H9 (cell line): ENCODE results near the gene NT5DC2. TPM values are rescaled to one million over a fixed set of nuclear protein-coding genes. Genes with fewer than 3 reads are reported as not detected.

ENCODE experiments used
- DNase-seq: peaks from one replicate; pipeline ENCODE4 v3.0.0-alpha.2; 2017
- H2AFZ ChIP-seq: one replicate; pipeline ENCODE4 v1.6.1; 2013; ENCODE audit warnings: mild to moderate bottlenecking, low read length, control low read depth, moderate library complexity
- H2AK5ac ChIP-seq: 2 replicates; pipeline ENCODE4 v1.6.1; 2013; ENCODE audit warnings: low read length, control low read depth, mixed read lengths; ENCODE audit not compliant: insufficient read length
- H2BK120ac ChIP-seq: one replicate; pipeline ENCODE4 v1.6.1; 2013; ENCODE audit warnings: low read depth, mild to moderate bottlenecking, low read length, control low read depth, inconsistent platforms; ENCODE audit not compliant: poor library complexity, severe bottlenecking
- H2BK12ac ChIP-seq: 2 replicates; pipeline ENCODE4 v1.6.1; 2013; ENCODE audit warnings: low read length, control low read depth, mixed read lengths, low read depth; ENCODE audit not compliant: insufficient read length
- H2BK15ac ChIP-seq: 2 replicates; pipeline ENCODE4 v1.6.1; 2013; ENCODE audit warnings: low read depth, low read length, control low read depth
- H2BK20ac ChIP-seq: one replicate; pipeline ENCODE4 v1.6.1; 2013; ENCODE audit warnings: low read depth, mild to moderate bottlenecking, low read length, control low read depth, inconsistent platforms; ENCODE audit not compliant: poor library complexity, severe bottlenecking
- H2BK5ac ChIP-seq: 2 replicates; pipeline ENCODE4 v1.6.1; 2013; ENCODE audit warnings: low read length, control low read depth, mixed read lengths; ENCODE audit not compliant: insufficient read length
- H3K14ac ChIP-seq: 2 replicates; pipeline ENCODE4 v1.6.1; 2013; ENCODE audit warnings: low read length, control low read depth; ENCODE audit not compliant: insufficient read depth
- H3K18ac ChIP-seq: 2 replicates; pipeline ENCODE4 v1.6.1; 2013; ENCODE audit warnings: low read depth, mild to moderate bottlenecking, mixed read lengths, low read length, control low read depth; ENCODE audit not compliant: insufficient read length
- H3K23ac ChIP-seq: 2 replicates; pipeline ENCODE4 v1.6.1; 2013; ENCODE audit warnings: low read length, control low read depth, mixed read lengths, low read depth; ENCODE audit not compliant: insufficient read length
- H3K23me2 ChIP-seq: 2 replicates; pipeline ENCODE4 v1.6.1; 2013; ENCODE audit warnings: low read depth, mild to moderate bottlenecking, mixed read lengths, low read length, control low read depth; ENCODE audit not compliant: insufficient read length, poor library complexity, severe bottlenecking
- H3K27ac ChIP-seq: 2 replicates; pipeline ENCODE4 v1.5.1; 2013; ENCODE audit warnings: low read length, control low read depth, mixed read lengths, low read depth; ENCODE audit not compliant: insufficient read length
- H3K27me3 ChIP-seq: 2 replicates; pipeline ENCODE4 v1.6.1; 2013; ENCODE audit warnings: low read length, control low read depth, inconsistent platforms; ENCODE audit not compliant: insufficient read depth
- H3K4ac ChIP-seq: 2 replicates; pipeline ENCODE4 v1.6.1; 2013; ENCODE audit warnings: low read depth, mild to moderate bottlenecking, control low read depth, inconsistent platforms, low read length, moderate library complexity
- H3K4me1 ChIP-seq: 2 replicates; pipeline ENCODE4 v1.6.1; 2013; ENCODE audit warnings: low read length, control low read depth, inconsistent platforms; ENCODE audit not compliant: insufficient read depth
- H3K4me2 ChIP-seq: 2 replicates; pipeline ENCODE4 v1.6.1; 2013; ENCODE audit warnings: low read length, control low read depth, mixed read lengths; ENCODE audit not compliant: insufficient read length, insufficient read depth
- H3K56ac ChIP-seq: 2 replicates; pipeline ENCODE4 v1.6.1; 2013; ENCODE audit warnings: low read depth, mild to moderate bottlenecking, mixed read lengths, low read length, control low read depth; ENCODE audit not compliant: insufficient read length
- H3K79me1 ChIP-seq: 2 replicates; pipeline ENCODE4 v1.6.1; 2013; ENCODE audit warnings: low read depth, mild to moderate bottlenecking, moderate library complexity, low read length, control low read depth, inconsistent platforms; ENCODE audit not compliant: insufficient read depth, poor library complexity, severe bottlenecking
- H3K79me2 ChIP-seq: 2 replicates; pipeline ENCODE4 v1.6.1; 2013; ENCODE audit warnings: low read length, control low read depth, inconsistent platforms; ENCODE audit not compliant: insufficient read depth
- H3K9ac ChIP-seq: 2 replicates; pipeline ENCODE4 v1.6.1; 2013; ENCODE audit warnings: low read length, control low read depth, mixed read lengths; ENCODE audit not compliant: insufficient read length; ENCODE audit errors: extremely low read depth
- H3K9me3 ChIP-seq: one replicate; pipeline ENCODE4 v1.6.1; 2013; ENCODE audit warnings: low read depth, low read length, inconsistent platforms; ENCODE audit not compliant: control insufficient read depth
- H3T11ph ChIP-seq: one replicate; pipeline ENCODE4 v1.6.1; 2013; ENCODE audit warnings: mild to moderate bottlenecking, low read length, control low read depth, inconsistent platforms
- H4K20me1 ChIP-seq: one replicate; pipeline ENCODE4 v1.6.1; 2013; ENCODE audit not compliant: control insufficient read depth, insufficient read length, insufficient read depth
- H4K5ac ChIP-seq: 2 replicates; pipeline ENCODE4 v1.6.1; 2013; ENCODE audit warnings: low read depth, mild to moderate bottlenecking, mixed read lengths, low read length, control low read depth; ENCODE audit not compliant: insufficient read length
- H4K8ac ChIP-seq: replicated peaks from 2 replicates; pipeline ENCODE4 v1.6.1; 2013; ENCODE audit warnings: low read length, control low read depth, mixed read lengths, low read depth; ENCODE audit not compliant: insufficient read length
- H4K91ac ChIP-seq: 2 replicates; pipeline ENCODE4 v1.6.1; 2013; ENCODE audit warnings: low read depth, mild to moderate bottlenecking, moderate library complexity, mixed read lengths, low read length, control low read depth; ENCODE audit not compliant: insufficient read length
- H3K27ac Mint-ChIP-seq, 3 experiments: 2 replicates in 2 of 3; 3 replicates in 1 of 3; pipeline ENCODE4 v1.8.0; 2020 to 2021; ENCODE audit warnings: mixed read lengths in 3 of 3, mild to moderate bottlenecking in 1 of 3, moderate library complexity in 1 of 3
- H3K27me3 Mint-ChIP-seq: 2 replicates; pipeline ENCODE4 v1.8.0; 2021; ENCODE audit warnings: low read depth, mild to moderate bottlenecking, moderate library complexity, mixed read lengths
- H3K36me3 Mint-ChIP-seq, 3 experiments: 2 replicates in 2 of 3; 3 replicates in 1 of 3; pipeline ENCODE4 v1.8.0; 2020 to 2021; ENCODE audit warnings: low read depth in 3 of 3, mixed read lengths in 3 of 3; ENCODE audit not compliant: insufficient read depth in 1 of 3
- H3K4me1 Mint-ChIP-seq, 2 experiments: 2 replicates each; pipeline ENCODE4 v1.8.0; 2020; ENCODE audit warnings: mixed read lengths in 2 of 2
- H3K4me3 Mint-ChIP-seq, 2 experiments: 2 replicates in 1 of 2; 3 replicates in 1 of 2; pipeline ENCODE4 v1.8.0; 2020 to 2021; ENCODE audit warnings: mild to moderate bottlenecking in 2 of 2, mixed read lengths in 2 of 2, moderate library complexity in 1 of 2
- H3K9me3 Mint-ChIP-seq, 2 experiments: 2 replicates in 1 of 2; 3 replicates in 1 of 2; pipeline ENCODE4 v1.8.0; 2020; ENCODE audit warnings: mild to moderate bottlenecking in 2 of 2, mixed read lengths in 2 of 2, moderate library complexity in 1 of 2
- CTCF ChIP-seq: fragments of 200-600 bp; sonication (generic); conservative IDR thresholded peaks from 3 replicates; pipeline ENCODE4 v1.8.0; 2021; ENCODE audit warnings: antibody characterized with exemption, mild to moderate bottlenecking
- WGBS: extraction: QIAGEN DNeasy Blood & Tissue Kit; methylation state at CpG from one replicate; pipeline ENCODE4 v1.1.7; 2013; ENCODE audit warnings: missing lambda C conversion rate, low lambda C conversion rate, mixed read lengths; ENCODE audit not compliant: insufficient read length; ENCODE audit errors: extremely low coverage; 5-methylcytosine and 5-hydroxymethylcytosine counted together
- total RNA-seq: library from RNA; stranded (reverse); gene quantifications from 2 replicates; pipeline ENCODE4 v1.2.1, GENCODE V29; 2021

The NT5DC2 gene
- total RNA-seq, 1 experiment from 2014 or later: 444 TPM

GRCh38 chr3:52507359-52507758 is 26.3 kb downstream of the NT5DC2 start:
- Histone ChIP-seq H3K79me1 (no peaks in the 10 kb centered on the region), H2BK20ac (no peak overlapping the region), H3K9ac (no peak overlapping the region), H2AFZ (no peak overlapping the region), H3K4me2 (no peak overlapping the region), H4K91ac (no peak overlapping the region), H4K5ac (no peak overlapping the region), H3K4me1 (no peaks in the 10 kb centered on the region; the same call in 1 of the 2 replicates), H2BK5ac (no peak overlapping the region), H2AK5ac (no peak overlapping the region), H3K27ac (no peak overlapping the region), H3K9me3 (no peaks in the 10 kb centered on the region), H3K27me3 (no peaks in the 10 kb centered on the region), H2BK15ac (no peak overlapping the region), H2BK12ac (no peak overlapping the region), H3K4ac (no peak overlapping the region), H4K20me1 (no peaks in the 10 kb centered on the region), H4K8ac (no peak overlapping the region), H3K56ac (no peak overlapping the region), H2BK120ac (no peak overlapping the region), H3K18ac (no peak overlapping the region), H3K23me2 (no peaks in the 10 kb centered on the region), H3K79me2 (no peaks in the 10 kb centered on the region), H3K23ac (no peak overlapping the region), H3T11ph (no peak overlapping the region), H3K14ac (no peak overlapping the region)
- no peak for TF ChIP-seq CTCF
- WGBS: no CpG with 5 or more reads among the region's 5 CpGs
- Mint-ChIP-seq H3K27ac (peak overlapping the region in 1 of 3 experiments; percentile 26; a peak in 1 of 7 replicates), H3K4me1 (peaks cover 16 to 28% of the 10 kb centered on the region in 2 experiments), H3K27me3 (no peaks in the 10 kb centered on the region; the same call in 1 of the 2 replicates), H3K4me3 (no peak overlapping the region), H3K36me3 (no peaks in the 10 kb centered on the region; a peak in 1 of 7 replicates), H3K9me3 (no peaks in the 10 kb centered on the region)
- DNase-seq: no peak
